Uterus (tissue), 4 donors: ENCODE results near the gene SOWAHA. TPM values are rescaled to one million over a fixed set of nuclear protein-coding genes. Genes with fewer than 3 reads are reported as not detected.

Experiments used
- DNase-seq, 2 donors: peaks; one replicate each; pipeline ENCODE4 v3.0.0-alpha.2; 2019 to 2020
- H3K27ac ChIP-seq, 2 donors: fragments of 200-600 bp; sonication (generic); 1 replicate in 1 of 2; 2 replicates in 1 of 2; pipeline ENCODE4 v1.5.1; 2016 to 2018
- H3K27me3 ChIP-seq, 2 donors: fragments of 200-600 bp; sonication (generic); one replicate each; pipeline ENCODE4 v1.5.1; 2018 to 2019; ENCODE audit warnings: control low read depth in 1 of 2
- H3K36me3 ChIP-seq, 2 donors: fragments of 200-600 bp; sonication (generic); one replicate each; pipeline ENCODE4 v1.5.1; 2019; ENCODE audit warnings: control low read depth in 1 of 2
- H3K4me1 ChIP-seq, 2 donors: fragments of 200-600 bp; sonication (generic); one replicate each; pipeline ENCODE4 v1.5.1; 2018 to 2019; ENCODE audit warnings: control low read depth in 1 of 2
- H3K4me3 ChIP-seq, 2 donors: fragments of 200-600 bp; sonication (generic); 1 replicate in 1 of 2; 2 replicates in 1 of 2; pipeline ENCODE4 v1.5.1; 2018 to 2019; ENCODE audit warnings: mild to moderate bottlenecking in 1 of 2
- H3K9me3 ChIP-seq, 2 donors: fragments of 200-600 bp; sonication (generic); one replicate each; pipeline ENCODE4 v1.5.1; 2019; ENCODE audit warnings: control low read depth in 1 of 2
- POLR2A ChIP-seq, 2 donors: fragments of 450-650 bp; IDR thresholded peaks; one replicate each; pipeline ENCODE4 v1.6.1; 2016; ENCODE audit warnings: antibody characterized with exemption in 2 of 2, mild to moderate bottlenecking in 1 of 2, moderate library complexity in 1 of 2
- intact Hi-C: fragments of 100-400 bp; cut with DNase I; formaldehyde crosslinking; loops from one replicate; pipeline ENCODE4 v1.15.1; 2023; ENCODE audit warnings: low total_unique reads
- total RNA-seq, 4 donors: library from RNA; depleted of rRNA in 3 of 4; stranded (reverse); fragments of >200 nt in 3 of 4; gene quantifications; one replicate each; pipeline versions ENCODE4 v1.1.0 to v1.2.4, GENCODE V29; 2014 to 2023
- TF ChIP-seq, protein P1 (sequence below), 4 experiments: fragments of 200-600 bp in 2 of 4; fragments of 450-650 bp in 2 of 4; sonication (generic) in 2 of 4; IDR thresholded peaks; one replicate each; pipeline ENCODE4 v1.5.1; 2016 to 2019; ENCODE audit warnings: antibody characterized with exemption in 4 of 4, mild to moderate bottlenecking in 2 of 4, moderate library complexity in 1 of 4
- donor health status: DM: yes; HTN: yes; CAD: no.

SOWAHA gene
- total RNA-seq, 4 donors from 2014 or later, result under 0.01 to 0.14 (median 0.12) TPM; not detected in 1

DNA sequence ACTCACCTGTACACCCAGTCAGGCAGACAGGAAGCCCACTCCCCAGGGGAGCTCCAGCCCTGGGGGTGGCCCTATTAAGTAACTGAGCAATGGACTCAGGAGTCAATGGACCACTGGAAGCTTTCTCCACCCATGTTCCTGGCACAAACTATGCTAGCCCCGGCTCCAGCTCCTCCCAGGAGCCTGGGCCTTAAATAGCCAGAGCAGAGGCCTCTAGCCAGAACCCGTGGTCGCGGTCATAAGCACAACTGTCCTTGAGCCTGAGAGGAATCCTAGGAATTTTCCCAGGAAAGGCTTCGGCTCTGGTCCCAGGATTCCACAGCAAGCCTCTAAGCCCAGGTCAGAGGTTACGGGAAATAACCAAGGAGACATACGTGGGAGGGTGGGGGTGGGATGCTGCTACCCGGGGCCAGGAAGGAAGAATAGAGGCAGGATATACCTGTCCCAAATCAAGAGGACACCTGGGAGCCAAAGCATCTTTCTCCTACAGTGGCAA is 41.6 kb upstream of the SOWAHA start:
- H3K9me3 ChIP-seq, result no peaks in the 10 kb centered on the region
- no peak for TF ChIP-seq POLR2A (IDR thresholded peaks at IDR 0.05)
- TF ChIP-seq, protein P1, sequence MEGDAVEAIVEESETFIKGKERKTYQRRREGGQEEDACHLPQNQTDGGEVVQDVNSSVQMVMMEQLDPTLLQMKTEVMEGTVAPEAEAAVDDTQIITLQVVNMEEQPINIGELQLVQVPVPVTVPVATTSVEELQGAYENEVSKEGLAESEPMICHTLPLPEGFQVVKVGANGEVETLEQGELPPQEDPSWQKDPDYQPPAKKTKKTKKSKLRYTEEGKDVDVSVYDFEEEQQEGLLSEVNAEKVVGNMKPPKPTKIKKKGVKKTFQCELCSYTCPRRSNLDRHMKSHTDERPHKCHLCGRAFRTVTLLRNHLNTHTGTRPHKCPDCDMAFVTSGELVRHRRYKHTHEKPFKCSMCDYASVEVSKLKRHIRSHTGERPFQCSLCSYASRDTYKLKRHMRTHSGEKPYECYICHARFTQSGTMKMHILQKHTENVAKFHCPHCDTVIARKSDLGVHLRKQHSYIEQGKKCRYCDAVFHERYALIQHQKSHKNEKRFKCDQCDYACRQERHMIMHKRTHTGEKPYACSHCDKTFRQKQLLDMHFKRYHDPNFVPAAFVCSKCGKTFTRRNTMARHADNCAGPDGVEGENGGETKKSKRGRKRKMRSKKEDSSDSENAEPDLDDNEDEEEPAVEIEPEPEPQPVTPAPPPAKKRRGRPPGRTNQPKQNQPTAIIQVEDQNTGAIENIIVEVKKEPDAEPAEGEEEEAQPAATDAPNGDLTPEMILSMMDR (IDR thresholded peaks at IDR 0.05), result no peak
- H3K4me3 ChIP-seq, result no peak overlapping the region
- no peaks in the 10 kb centered on the region for H3K36me3 ChIP-seq
- H3K4me1 ChIP-seq, result peaks cover 0 to 3% of the 10 kb centered on the region in 2 donors
- no peaks in the 10 kb centered on the region for H3K27me3 ChIP-seq
- peak overlapping the region; percentile 21 to 49 for H3K27ac ChIP-seq
- intact Hi-C loops, result no loop called here
- peak; percentile 37 to 38 for DNase-seq

- no peak overlapping the region for H3K4me3 ChIP-seq
- intact Hi-C loops, result no loop called here
- peaks cover 0 to 3% of the 10 kb centered on the region in 2 donors for H3K4me1 ChIP-seq
- no peaks in the 10 kb centered on the region for H3K27me3 ChIP-seq
- peak overlapping the region; percentile 15 to 49 for H3K27ac ChIP-seq
- H3K36me3 ChIP-seq, result no peaks in the 10 kb centered on the region
- TF ChIP-seq, protein P1 (IDR thresholded peaks at IDR 0.05), result no peak
- no peak for TF ChIP-seq POLR2A (IDR thresholded peaks at IDR 0.05)
- no peak for DNase-seq
- H3K9me3 ChIP-seq, result no peaks in the 10 kb centered on the region
Observed at GRCh38 chr5:132772291-132773070, 40.6 kb upstream of the SOWAHA start.

DNA sequence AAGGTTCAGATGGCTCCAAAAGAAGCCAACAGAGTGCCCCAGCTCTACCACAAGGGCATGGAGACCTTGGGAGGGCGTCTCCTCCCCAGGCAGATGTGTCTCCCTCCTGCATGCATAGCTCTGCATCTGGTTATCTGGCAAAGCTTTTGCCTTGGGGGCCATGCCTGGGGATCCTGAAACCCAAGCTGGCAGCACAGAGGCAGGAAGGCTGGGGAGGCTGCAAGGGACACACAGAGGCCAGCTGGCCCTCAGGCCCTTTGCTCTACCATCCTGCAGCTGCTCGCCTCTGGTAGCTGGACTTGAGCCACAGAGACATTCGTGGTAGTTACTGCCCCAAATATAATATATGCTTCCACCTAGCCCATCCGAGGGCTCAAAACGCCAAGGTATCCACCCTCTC is 40.0 kb upstream of the SOWAHA start:
- TF ChIP-seq POLR2A (IDR thresholded peaks at IDR 0.05), result no peak
- TF ChIP-seq, protein P1 (IDR thresholded peaks at IDR 0.05), result no peak
- no peak overlapping the region for H3K27ac ChIP-seq
- no peaks in the 10 kb centered on the region for H3K36me3 ChIP-seq
- DNase-seq, result no peak
- peaks cover 0 to 7% of the 10 kb centered on the region in 2 donors for H3K4me1 ChIP-seq
- H3K27me3 ChIP-seq, result no peaks in the 10 kb centered on the region
- intact Hi-C loops, result no loop called here
- H3K4me3 ChIP-seq, result no peak overlapping the region
- H3K9me3 ChIP-seq, result no peaks in the 10 kb centered on the region

GRCh38 chr5:132773601-132774355 is 39.3 kb upstream of the SOWAHA start:
- H3K36me3 ChIP-seq, result no peaks in the 10 kb centered on the region
- H3K4me1 ChIP-seq, result peaks cover 0 to 11% of the 10 kb centered on the region in 2 donors

More at GRCh38 chr5:132773601-132774355, 39.3 kb upstream of the SOWAHA start:
- DNase-seq, result no peak
- H3K9me3 ChIP-seq, result no peaks in the 10 kb centered on the region
- intact Hi-C loops, result no loop called here
- H3K4me3 ChIP-seq, result no peak overlapping the region
- H3K27ac ChIP-seq, result no peak overlapping the region
- TF ChIP-seq, protein P1 (IDR thresholded peaks at IDR 0.05), result no peak
- TF ChIP-seq POLR2A (IDR thresholded peaks at IDR 0.05), result no peak
- H3K27me3 ChIP-seq, result no peaks in the 10 kb centered on the region
